Kidney capillary endothelial cell (primary cell): ENCODE measurements around the gene MEX3A.
"Not testable (repeated sequence)": the region's sequence is repeated elsewhere in the genome, so short reads cannot be mapped to it uniquely, and the experiment has no call there.

ENCODE experiments used
- DNase-seq: peaks from one replicate; pipeline ENCODE4 v3.0.0-alpha.2; 2018; ENCODE audit warnings: low spot score

Gene MEX3A

DNA sequence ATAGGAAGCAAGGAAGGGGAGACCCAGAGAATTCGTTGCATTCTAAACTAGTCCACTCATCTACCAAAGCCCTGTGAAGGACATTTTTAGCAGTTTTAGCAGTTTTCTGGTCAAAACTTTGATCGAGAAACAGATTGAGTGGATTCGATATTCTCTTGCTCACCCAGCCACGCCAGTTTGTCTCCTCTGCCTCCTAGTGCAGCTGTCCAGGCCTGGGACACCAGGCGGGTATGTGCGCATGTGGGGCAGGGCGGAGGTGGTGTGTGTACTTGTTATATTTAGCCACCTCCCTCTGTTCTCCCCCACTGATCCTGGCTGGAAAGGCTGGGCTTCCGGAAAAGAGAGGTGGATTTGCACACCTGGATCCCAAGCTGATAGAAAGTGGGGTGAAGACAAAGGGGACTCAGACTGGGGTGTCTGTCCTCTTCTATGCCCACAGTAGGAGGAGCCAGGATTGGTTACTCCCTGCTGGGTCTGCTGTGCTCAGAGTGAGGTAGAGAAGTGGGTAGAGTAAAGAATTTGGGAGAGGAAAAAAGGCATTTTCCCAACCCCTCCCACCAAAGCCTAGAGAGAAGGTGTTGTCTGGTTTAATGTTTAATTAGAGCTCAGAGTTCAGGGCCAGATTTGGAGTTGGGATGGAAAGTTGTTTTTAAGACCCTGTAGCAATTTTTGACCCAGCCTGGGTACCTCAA, 36.1 kb upstream of the MEX3A start:
- DNase-seq: no peak

DNA sequence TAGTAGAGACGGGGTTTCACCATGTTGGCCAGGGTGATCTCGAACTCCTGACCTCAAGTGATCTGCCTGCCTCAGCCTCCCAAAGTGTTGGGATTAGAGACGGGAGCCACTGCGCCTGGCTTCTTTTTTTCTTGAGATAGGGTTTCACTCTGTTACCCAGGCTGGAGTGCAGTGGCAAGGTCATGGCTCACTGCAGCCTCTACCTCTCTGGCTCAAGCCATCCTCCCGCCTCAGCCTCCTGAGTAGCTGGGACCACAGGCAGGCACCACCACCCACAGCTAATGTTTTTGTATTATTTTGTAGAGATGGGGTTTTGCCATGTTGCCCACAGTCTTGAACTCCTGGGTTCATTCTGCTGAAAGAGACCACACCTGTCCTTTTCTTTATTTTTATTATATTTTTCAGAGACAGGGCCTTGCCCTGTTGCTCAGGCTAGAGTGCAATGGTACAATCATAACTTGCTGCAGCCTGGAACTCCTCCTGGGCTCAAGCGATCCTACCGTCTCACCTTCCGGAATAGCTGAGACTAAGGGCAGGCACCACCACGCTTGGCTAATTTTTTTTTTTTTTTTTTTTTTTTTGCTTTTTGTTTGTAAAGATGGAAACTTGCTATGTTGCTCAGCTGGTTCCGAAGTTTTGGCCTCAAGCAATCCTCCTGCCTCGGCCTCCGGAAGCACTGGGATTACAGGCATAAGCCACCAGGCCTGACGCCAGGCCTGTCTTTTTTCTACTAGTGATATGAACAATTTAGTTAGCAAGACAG, 35.3 kb upstream of the MEX3A start:
- no peak for DNase-seq

DNA sequence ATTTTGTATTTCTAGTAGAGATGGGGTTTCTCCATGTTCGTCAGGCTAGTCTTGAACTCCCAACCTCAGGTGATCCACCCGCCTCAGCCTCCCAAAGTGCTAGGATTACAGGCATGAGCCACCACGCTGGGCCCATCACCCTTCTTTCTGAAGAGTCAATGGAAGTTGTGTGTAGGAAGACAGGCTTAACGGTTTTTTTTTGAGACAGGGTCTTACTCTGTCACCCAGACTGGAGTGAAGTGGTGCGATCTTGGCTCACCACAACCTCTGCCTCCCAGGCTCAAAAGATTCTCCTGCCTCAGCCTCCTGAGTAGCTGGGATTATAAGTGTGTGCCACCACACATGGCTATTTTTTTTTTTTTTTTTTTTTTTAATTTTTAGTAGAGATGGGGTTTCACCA, 34.5 kb upstream of the MEX3A start:
- DNase-seq: not testable (repeated sequence)

DNA sequence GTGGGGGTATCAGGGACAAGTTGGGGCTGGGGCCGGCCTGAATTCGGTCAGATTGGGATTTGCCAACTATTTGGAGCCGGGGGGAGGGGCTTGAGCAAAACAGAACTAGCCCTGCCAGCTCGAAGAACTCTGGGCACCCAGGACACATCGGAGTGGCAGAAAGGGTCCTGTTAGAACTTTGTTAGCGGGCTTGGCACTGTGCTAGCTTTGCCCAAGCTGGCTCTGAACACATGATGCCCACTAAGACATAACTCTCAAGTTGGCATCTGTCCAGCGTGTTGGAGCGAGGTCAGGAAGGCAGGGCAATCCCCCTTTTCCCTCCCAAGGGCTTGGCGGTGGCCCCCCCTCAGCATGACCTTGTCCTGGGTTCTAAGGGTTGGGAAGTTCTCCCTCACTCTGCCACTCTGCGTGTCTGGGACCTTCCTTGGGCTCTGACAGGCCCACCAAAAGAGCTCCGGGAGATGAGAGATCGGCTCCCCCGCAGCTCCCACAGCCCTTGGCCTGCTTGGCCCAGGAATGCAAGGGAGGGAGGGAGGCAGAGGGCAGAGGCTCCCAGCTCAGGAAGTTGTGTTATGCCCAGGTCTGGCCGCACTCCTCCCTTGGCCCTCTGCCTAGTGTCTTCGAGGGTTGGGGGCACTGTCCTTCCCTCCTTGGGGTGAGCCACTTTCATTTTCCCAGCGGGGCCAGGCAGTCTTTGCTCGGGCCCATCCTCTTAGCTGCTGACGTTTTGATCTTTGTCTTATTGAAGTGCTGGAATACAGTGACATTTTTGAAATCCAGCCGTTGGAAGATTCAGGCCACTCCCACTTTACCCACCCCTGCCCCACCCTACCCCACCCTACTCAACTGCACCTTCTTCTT, 33.5 kb upstream of the MEX3A start:
- no peak for DNase-seq

DNA sequence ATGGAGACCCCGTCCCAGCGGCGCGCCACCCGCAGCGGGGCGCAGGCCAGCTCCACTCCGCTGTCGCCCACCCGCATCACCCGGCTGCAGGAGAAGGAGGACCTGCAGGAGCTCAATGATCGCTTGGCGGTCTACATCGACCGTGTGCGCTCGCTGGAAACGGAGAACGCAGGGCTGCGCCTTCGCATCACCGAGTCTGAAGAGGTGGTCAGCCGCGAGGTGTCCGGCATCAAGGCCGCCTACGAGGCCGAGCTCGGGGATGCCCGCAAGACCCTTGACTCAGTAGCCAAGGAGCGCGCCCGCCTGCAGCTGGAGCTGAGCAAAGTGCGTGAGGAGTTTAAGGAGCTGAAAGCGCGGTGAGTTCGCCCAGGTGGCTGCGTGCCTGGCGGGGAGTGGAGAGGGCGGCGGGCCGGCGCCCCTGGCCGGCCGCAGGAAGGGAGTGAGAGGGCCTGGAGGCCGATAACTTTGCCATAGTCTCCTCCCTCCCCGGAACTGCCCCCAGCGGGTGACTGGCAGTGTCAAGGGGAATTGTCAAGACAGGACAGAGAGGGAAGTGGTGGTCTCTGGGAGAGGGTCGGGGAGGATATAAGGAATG, 32.8 kb upstream of the MEX3A start:
- no peak for DNase-seq

DNA sequence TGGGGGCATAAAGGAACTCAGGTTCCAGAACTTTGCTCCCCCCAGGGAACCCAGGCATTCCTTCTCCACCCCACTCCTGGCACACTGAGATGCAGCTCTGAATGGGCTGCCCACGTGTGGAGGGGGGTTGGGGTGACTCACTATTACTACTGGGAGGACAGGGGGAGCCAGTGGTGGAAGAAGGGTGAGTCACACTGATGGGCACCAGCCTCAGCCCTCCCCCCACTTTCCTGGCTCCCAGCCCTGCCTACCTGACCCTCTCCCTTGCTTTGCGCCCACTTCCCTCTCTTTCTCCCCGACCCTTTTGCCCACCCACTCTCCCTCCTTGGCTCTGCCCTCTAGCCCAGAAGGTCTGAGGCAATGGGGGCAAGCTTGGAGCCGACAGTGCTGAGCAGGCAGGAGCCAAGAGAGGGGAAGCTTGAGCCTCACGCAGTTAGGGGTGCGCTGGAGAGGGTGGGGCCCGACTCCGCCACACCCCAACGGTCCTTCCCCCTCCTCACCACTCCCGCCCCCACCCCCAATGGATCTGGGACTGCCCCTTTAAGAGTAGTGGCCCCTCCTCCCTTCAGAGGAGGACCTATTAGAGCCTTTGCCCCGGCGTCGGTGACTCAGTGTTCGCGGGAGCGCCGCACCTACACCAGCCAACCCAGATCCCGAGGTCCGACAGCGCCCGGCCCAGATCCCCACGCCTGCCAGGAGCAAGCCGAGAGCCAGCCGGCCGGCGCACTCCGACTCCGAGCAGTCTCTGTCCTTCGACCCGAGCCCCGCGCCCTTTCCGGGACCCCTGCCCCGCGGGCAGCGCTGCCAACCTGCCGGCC, 32.0 kb upstream of the MEX3A start, which contains the start of gene LMNA:
LMNA (plus strand) TSS at position 611 of the 818 bp plus-strand sequence. CDS start 208 bp downstream, outside the sequence.
- DNase-seq: peak; percentile 92

DNA sequence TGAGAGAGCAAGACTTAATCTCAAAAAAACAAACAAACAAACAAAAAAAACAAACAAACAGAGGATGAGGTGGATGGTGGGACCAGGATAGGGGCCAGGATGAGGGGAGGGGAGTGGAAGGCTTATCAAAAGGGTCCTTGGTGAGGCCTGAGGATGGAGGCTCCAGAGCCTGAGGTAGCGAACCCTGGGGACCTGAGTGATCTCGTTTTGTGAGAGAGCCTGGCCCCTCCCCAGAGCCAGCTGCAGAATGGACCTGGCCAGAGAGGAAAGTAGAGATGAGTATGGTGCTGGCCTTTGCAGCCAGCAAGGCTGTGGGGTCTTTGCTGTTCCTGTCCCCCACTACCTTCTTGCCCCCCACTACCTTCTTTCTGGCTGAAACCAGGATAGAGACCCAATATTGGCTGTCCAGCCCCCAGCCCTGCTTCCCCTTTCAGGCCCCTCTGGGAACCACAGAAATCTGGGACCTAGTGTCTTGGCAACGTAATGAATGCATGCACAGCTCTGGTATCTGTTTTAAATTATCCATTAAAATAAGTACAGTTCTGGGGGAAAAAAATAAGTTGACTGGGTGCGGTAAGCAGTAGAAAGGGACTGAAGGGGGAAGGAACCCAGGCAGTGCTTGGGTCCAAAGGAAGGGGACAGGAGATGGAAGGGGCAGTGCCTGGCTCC, 31.2 kb upstream of the MEX3A start:
- no peak for DNase-seq

DNA sequence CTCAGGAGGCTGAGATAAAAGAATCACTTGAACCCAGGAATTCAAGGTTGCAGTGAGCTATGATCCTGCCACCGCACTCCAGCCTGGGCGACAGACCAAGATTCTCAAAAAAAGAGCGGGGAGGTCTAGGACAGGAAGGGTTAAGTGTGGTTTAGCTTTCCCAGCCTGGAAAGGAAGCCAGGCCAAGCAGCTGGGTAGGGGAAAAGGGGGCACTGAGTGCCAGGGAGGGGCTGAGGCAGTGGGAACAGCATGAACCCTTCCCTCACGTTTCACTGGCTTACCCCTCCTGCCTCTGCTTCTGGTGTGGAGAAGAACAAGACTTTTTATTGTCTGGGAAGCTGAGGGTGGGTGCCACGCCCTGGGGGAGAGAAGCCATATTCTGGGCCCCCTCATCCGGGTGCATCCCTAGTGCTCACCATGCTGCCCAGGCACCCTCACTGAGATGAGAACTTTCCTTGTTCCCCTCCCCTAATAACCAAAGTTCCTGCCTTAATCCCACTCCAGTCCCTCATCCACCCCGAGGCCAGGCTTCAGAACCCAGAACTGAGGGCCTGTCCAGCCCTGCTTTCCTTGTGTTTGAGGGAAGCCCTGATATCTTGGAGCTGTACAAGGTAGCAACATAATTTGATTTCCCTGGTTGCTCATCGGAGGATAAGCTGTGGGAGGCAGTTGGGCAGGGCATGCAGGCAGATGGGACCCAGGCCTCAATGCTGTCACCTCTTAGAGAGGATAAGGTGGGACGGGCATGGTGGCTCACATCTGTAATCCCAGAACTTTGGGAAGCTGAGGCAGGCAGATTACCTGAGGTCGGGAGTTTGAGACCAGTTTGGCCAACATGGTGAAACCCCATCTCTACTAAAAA, 30.2 kb upstream of the MEX3A start:
- DNase-seq: no peak

DNA sequence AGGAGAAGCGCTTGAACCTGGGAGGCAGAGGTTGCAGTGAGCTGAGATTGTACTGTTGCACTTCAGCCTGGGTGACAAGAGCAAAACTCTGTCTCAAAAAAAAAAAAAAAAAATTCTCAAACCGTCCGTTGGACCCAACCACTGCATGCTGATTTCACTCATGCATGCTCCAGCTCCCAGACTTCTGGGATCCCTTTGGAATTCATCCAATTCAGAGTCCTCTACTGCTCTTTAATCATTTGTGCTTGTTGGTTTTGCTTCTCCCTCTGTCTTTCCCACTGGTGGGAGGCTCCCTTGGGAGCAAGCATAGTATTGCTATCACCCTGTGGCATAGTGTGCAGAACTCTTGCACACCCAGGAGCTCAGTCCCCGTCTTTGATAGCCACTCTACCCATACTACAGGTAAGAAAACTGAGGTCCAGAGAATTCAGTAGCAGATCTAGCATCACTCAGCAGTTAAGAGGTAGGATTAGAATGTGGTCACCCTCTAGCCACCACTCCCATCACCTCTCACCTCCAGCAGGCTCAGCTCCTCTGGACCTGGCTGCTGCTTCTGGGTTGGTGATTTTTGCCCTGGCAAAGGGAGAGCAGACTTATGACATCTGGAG, 29.2 kb upstream of the MEX3A start:
- DNase-seq: no peak

DNA sequence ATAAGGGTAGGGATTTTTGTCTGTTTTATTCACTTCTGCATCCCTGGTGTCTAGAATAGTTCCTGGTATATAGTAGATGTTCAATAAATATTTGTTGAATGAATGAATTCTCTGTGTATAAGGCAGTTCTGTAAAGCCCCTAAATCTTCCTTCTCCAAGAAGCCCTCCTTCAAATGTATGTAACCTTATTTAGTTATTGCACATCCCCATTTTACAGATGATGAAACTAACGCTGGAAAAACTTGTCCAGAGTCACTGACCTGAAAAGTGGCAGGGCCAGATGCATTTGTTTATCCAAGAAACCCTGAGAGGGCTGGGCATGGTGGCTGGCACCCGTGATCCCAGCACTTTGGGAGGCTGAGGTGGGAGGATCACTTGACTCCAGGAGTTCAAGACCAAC, 28.0 kb upstream of the MEX3A start:
- no peak for DNase-seq

DNA sequence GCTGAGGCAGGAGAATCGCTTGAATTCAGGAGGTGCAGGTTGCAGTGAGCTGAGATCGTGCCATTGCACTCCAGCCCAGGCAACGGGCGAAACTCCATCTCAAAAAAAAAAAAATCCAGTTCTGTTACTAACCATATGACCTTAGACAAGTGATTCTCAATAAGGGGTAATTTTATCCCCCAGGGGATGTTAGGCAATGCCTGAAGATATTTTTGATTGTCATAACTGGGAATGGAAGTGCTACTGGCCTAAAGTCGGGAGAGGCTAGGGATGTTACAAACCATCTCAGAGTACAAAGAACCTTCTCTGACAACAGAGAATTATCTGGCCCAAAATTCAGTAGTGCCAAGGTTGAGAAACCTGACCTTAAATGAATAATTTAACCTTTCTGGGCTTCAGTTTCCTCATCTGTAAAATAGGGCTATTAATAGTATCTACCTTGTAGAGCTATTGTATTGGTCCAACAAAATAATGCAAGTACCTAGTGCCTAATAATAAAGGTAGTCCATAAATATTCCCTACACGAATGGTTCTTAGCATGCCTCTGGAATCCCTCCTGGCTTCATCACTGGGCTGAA, 26.5 kb upstream of the MEX3A start:
- DNase-seq: no peak

DNA sequence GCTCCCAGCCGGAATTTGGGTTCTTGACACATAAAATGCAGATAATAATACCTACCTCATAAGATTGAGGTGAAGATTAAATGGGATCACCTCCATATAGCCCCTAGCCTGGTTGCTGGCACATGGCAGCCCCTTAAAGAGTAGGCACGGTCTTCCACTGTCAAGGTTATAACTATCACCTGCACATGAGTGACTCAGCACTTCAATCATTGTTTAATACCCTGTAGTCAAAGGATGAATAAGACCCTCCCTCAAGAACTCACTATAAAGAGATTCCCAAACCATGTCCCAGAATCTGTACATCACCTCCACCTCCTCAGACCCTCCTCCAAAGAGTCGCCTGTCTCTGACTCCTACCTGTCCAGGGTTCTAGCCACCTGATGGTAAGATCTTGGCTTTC, 25.8 kb upstream of the MEX3A start:
- no peak for DNase-seq

DNA sequence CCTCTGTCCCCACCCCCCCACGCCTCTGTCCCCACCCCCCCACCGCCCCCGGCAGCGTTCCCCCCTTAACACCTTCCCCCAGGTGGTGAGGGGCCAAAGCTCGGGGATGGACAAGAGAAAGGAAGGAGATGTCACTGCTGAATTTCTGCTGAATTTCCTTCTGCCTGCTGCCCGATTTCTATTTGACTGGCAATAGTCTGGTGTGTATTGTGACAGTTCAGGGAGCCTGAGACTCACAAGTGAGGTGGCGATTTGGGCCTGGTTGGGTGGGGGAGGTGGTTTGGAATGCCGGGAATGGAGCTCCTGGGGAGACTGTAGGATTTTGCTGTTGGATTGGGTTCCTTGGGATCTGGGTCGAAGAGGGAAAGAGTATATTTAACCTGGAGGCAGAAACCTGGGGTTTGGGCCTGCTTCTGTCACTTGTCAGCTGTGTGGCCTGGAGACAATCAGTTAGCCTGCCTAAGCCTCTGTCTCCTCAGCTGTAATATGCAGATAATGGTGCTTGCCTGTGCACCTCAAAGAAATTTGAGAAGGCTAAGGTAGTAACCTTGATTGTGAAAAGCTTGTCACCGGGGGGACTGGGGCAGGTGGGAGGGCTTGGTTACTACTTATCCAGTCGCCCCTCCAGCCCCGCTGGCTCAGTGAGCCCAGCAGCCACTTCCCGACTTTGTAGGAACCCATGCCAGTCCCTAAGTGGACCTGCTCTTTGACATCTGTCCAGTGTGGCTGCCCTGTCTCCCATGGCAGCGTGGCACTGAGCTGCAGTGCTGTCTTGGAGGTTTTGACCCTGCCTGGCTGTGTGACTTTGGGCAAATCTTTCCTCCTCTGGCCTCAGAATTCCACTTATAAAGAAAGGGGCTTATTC, 24.6 kb upstream of the MEX3A start:
- DNase-seq: no peak

DNA sequence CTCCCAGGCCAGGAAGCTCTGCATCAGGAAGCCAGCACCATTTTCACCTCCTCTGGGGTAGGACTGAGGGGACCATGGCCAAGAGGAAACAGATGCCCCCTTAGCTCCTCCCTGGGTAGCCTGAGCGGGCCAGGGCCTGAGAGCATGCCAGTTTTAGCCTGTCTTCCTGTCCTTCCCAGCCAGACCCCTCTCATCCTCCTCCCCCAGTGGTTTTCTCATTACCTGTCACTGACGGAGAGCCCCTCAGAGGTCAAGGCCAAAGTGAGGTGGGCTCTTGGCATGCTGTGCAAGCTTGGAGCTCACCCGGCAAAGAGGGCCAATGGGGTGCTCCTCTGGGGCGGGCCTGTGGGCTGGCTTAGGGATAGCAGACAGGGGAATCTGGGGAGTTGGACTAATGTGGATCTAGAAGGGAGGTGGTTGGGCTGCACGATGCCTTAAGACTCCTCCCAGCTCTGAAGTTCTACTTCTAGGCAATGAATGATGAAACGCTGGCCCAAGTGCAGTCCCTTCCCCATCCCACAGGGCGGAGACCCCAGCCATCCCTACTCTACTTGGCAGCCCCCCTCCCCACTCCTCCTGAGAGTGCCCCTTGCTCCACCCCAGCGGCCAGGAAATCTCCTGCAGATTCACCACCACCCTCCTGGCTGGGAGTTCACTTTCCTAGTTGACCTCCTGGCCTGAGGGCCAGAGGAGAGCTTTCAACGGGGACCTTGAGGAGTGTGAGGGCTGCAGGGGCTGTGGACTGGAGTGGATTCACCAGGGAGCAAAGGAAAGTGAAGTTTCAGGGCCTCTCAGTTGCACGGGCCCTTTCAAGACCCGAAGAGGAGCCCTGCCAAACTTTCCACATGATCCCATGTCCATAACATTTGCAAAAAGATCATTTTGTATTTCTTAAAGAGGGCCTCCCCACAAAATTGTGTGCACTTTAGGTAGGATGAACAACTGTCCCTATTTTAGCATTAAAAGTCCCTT, 22.9 kb upstream of the MEX3A start:
- no peak for DNase-seq

DNA sequence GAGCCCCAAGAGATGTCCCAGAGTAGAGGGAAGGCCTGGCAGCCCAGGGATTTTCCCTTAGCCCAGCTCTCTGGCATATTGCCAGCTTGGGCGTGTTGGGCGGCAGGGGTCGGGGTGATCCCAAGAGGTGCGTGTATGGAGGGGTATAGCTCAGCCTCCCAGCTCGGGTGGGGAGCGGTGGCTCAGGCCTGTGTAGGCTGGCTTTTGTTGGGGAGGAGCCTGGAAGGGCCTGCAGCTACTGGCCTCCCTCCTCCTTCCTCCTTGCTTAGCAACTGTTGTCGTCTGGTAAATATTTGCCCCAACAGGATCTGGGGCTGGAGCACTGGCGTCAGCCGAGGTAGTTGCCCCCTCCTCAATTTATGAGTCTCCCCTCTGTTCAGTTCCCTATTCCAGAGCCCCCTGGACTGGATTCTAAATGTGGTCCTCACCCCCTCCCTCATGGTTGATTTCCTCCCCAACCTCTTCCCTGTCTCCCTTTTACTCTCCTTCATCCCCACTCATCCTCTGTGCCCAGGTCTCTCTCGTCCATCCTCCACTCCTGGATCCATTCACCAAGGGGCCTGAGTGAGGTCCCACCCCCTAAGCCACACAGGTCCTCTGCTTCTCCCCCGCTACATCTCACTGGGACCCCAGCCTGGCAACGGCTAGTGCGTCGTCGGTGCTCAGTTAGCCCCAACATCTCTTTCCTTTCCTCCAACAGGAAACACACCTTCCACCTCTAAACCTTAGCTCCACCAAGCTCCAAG, 22.0 kb upstream of the MEX3A start:
- no peak for DNase-seq

DNA sequence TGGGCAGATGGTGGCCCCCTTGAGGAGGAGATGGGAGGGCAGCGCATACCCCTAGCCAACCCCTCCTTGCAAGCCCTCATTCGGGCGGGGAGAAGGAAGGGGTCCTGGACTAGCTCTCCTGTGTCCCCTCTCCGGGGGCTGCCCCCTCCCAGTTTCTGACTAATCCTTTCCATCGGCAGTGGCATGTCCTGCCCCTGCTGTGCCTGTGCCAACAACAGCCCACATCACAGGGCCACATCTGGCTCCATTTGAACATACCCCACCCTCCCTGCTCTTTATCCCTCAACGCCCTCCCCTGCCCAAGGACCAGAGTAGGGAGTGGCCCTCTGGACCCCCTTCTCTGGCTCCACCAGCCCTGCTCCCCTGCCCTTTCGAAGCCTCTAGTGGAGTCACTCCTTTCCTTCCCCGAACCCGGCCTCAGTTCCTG, 21.3 kb upstream of the MEX3A start:
- DNase-seq: no peak
